Keratinocyte (primary cell): Measurements from ENCODE around the gene OR5D14. TPM values are rescaled to one million over a fixed set of nuclear protein-coding genes. Genes with fewer than 3 reads are reported as not detected.

Source experiments
- DNase-seq: peaks from one replicate; pipeline ENCODE4 v3.0.0-alpha.2; 2011; ENCODE audit warnings: low read depth, missing footprints, low spot score
- FAIRE-seq: peaks from 2 replicates; lab custom pipeline; 2011; peaks lifted over from hg19 to GRCh38; lab: Jason Lieb, UNC
- H2AFZ ChIP-seq: 2 replicates; pipeline ENCODE4 v1.6.0; 2012; ENCODE audit warnings: low read length, control low read depth, inconsistent platforms; ENCODE audit not compliant: control insufficient read depth
- H3K27ac ChIP-seq: 2 replicates; pipeline ENCODE4 v1.5.1; 2011; ENCODE audit warnings: low read length; ENCODE audit not compliant: control insufficient read depth, insufficient read depth
- H3K27me3 ChIP-seq: 3 replicates; pipeline ENCODE4 v1.6.0; 2011; ENCODE audit warnings: low read length; ENCODE audit not compliant: control insufficient read depth, insufficient read depth; ENCODE audit errors: extremely low read depth
- H3K36me3 ChIP-seq, 2 experiments: 2 replicates in 1 of 2; 3 replicates in 1 of 2; pipeline ENCODE4 v1.5.1; 2011; ENCODE audit warnings: low read length in 2 of 2, mild to moderate bottlenecking in 1 of 2; ENCODE audit not compliant: control insufficient read depth in 2 of 2, insufficient read depth in 2 of 2; ENCODE audit errors: extremely low read depth in 1 of 2
- H3K4me1 ChIP-seq: 3 replicates; pipeline ENCODE4 v1.5.1; 2011; ENCODE audit warnings: low read length; ENCODE audit not compliant: control insufficient read depth, insufficient read depth; ENCODE audit errors: extremely low read depth
- H3K4me2 ChIP-seq: 3 replicates; pipeline ENCODE4 v1.6.0; 2011; ENCODE audit warnings: low read depth, low read length; ENCODE audit not compliant: control insufficient read depth, insufficient read depth; ENCODE audit errors: extremely low read depth
- H3K4me3 ChIP-seq, 3 experiments: fragments of 200-600 bp in 1 of 3; sonication (generic) in 1 of 3; 2 replicates in 2 of 3; 3 replicates in 1 of 3; pipeline ENCODE4 v1.5.1; 2011 to 2016; ENCODE audit warnings: low read length in 3 of 3, mild to moderate bottlenecking in 3 of 3, control low read depth in 2 of 3, inconsistent platforms in 1 of 3, low read depth in 1 of 3, mixed read lengths in 1 of 3, mixed run types in 1 of 3, moderate library complexity in 1 of 3; ENCODE audit not compliant: control insufficient read depth in 2 of 3, insufficient read depth in 2 of 3; ENCODE audit errors: extremely low read depth in 1 of 3
- H3K79me2 ChIP-seq: 2 replicates; pipeline ENCODE4 v1.6.0; 2012; ENCODE audit warnings: low read length; ENCODE audit not compliant: control insufficient read depth, insufficient read depth
- H3K9ac ChIP-seq: 3 replicates; pipeline ENCODE4 v1.6.0; 2011; ENCODE audit warnings: low read length; ENCODE audit not compliant: control insufficient read depth, insufficient read depth; ENCODE audit errors: extremely low read depth
- H3K9me1 ChIP-seq: 3 replicates; pipeline ENCODE4 v1.6.0; 2011; ENCODE audit warnings: low read length; ENCODE audit not compliant: control insufficient read depth, insufficient read depth; ENCODE audit errors: extremely low read depth
- H3K9me3 ChIP-seq: 2 replicates; pipeline ENCODE4 v1.5.1; 2012; ENCODE audit warnings: low read depth, low read length; ENCODE audit not compliant: control insufficient read depth
- H4K20me1 ChIP-seq: 3 replicates; pipeline ENCODE4 v1.6.0; 2011; ENCODE audit warnings: low read length; ENCODE audit not compliant: control insufficient read depth, insufficient read depth; ENCODE audit errors: extremely low read depth
- EZH2 ChIP-seq: IDR thresholded peaks from one replicate; pipeline ENCODE4 v1.6.1; 2012; ENCODE audit warnings: inconsistent platforms, mild to moderate bottlenecking, low read length, moderate library complexity
- dilution Hi-C: fragments of 300-500 bp; cut with MboI; formaldehyde crosslinking; loops from one replicate; pipeline ENCODE4 v1.7.0; 2020; ENCODE audit warnings: low sequenced_read_pairs; ENCODE audit not compliant: extremely low pct_ligation_motif_present
- polyA plus RNA-seq, 5 experiments: library from polyadenylated mRNA; depleted of rRNA in 3 of 5; stranded (reverse) in 3 of 5; stranded (forward) in 1 of 5; unstranded in 1 of 5; fragments of >200 nt; gene quantifications; 1 replicate in 1 of 5; 2 replicates in 3 of 5; 3 replicates in 1 of 5; pipeline versions ENCODE4 v1.2.1 to v1.2.3, GENCODE V29; 2011 to 2012; ENCODE audit warnings: missing spikeins in 2 of 5, low read depth in 1 of 5, low replicate concordance in 1 of 5
- TF ChIP-seq, protein P1 (sequence below), 3 experiments: IDR thresholded peaks in 1 of 3; conservative IDR thresholded peaks in 1 of 3; optimal IDR thresholded peaks in 1 of 3; 2 replicates in 2 of 3; 3 replicates in 1 of 3; pipeline versions ENCODE3 to v1.5.1; 2011; ENCODE audit warnings: low read length in 3 of 3, mild to moderate bottlenecking in 3 of 3, moderate library complexity in 2 of 3, control low read depth in 1 of 3, inconsistent platforms in 1 of 3; ENCODE audit not compliant: insufficient read depth in 2 of 3; ENCODE audit errors: extremely low read depth in 1 of 3

Gene OR5D14
- polyA plus RNA-seq, 1 donor (not counting 4 experiments of a cell fraction or from before 2014, with no cell fraction given): not detected

DNA sequence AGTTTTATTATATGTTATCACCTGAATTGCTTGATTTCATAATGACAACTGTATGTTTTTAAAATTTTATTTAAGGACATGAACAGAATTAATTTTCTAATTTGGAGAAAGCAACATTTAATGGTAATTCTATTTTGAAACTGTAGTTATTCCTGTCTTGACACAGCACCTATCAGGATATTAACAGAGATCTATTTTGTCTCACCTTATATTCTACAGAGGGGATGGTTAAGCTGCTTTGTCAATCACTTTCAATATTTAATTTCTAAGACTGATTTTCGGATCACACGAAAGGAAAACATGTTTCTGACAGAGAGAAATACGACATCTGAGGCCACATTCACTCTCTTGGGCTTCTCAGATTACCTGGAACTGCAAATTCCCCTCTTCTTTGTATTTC is 43.1 kb downstream of the OR5D14 start, which contains the start of gene OR5D16:
Gene OR5D16 (plus strand): TSS at position 301 of the 400 bp plus-strand sequence. CDS start 0 bp downstream, at position 301.
- no peaks in the 10 kb centered on the region for H4K20me1 ChIP-seq

More for the DNA sequence above, 43.1 kb downstream of the OR5D14 start, which contains the start of gene OR5D16:
- Histone ChIP-seq H3K9me3 (no peaks in the 10 kb centered on the region), H3K4me2 (no peak within 1 kb of the TSS), H3K36me3 (no peaks in the 10 kb centered on the region), H2AFZ (no peak within 1 kb of the TSS), H3K27me3 (no peaks in the 10 kb centered on the region), H3K27ac (no peak within 1 kb of the TSS), H3K9ac (no peak within 1 kb of the TSS), H3K4me3 (no peak within 1 kb of the TSS), H3K4me1 (no peaks in the 10 kb centered on the region), H3K79me2 (no peaks in the 10 kb centered on the region), H3K9me1 (no peaks in the 10 kb centered on the region)
- dilution Hi-C loops: no loop called here
- DNase-seq (no peak), FAIRE-seq (no peak)
- no peak for TF ChIP-seq EZH2
- TF ChIP-seq, protein P1, sequence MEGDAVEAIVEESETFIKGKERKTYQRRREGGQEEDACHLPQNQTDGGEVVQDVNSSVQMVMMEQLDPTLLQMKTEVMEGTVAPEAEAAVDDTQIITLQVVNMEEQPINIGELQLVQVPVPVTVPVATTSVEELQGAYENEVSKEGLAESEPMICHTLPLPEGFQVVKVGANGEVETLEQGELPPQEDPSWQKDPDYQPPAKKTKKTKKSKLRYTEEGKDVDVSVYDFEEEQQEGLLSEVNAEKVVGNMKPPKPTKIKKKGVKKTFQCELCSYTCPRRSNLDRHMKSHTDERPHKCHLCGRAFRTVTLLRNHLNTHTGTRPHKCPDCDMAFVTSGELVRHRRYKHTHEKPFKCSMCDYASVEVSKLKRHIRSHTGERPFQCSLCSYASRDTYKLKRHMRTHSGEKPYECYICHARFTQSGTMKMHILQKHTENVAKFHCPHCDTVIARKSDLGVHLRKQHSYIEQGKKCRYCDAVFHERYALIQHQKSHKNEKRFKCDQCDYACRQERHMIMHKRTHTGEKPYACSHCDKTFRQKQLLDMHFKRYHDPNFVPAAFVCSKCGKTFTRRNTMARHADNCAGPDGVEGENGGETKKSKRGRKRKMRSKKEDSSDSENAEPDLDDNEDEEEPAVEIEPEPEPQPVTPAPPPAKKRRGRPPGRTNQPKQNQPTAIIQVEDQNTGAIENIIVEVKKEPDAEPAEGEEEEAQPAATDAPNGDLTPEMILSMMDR (optimal IDR thresholded peaks at IDR 0.05 in 1 of 3, IDR thresholded peaks at IDR 0.05 in 1 of 3, conservative IDR thresholded peaks at IDR 0.05 in 1 of 3; ENCODE audit: extremely low read depth in 1 of 3, insufficient read depth in 2 of 3, low read length in 3 of 3): no peak

Other genes starting within 250 kb of the OR5D14 start
- not detected in 3 replicates for gene OR4C15, start 241.1 kb upstream of the OR5D14 start, polyA plus RNA-seq
- gene OR4C16, start 223.4 kb upstream of the OR5D14 start, polyA plus RNA-seq: not detected in 3 replicates
- not detected in 3 replicates for gene OR4C11, start 187.9 kb upstream of the OR5D14 start, polyA plus RNA-seq
- gene OR4P4, start 160.4 kb upstream of the OR5D14 start, polyA plus RNA-seq: not detected in 3 replicates
- not detected in 3 replicates for gene OR4S2, start 147.2 kb upstream of the OR5D14 start, polyA plus RNA-seq
- not detected in 3 replicates for gene OR4C6, start 133.4 kb upstream of the OR5D14 start, polyA plus RNA-seq
- gene OR5D13, start 22.1 kb upstream of the OR5D14 start, polyA plus RNA-seq: not detected in 3 replicates
- gene OR5L1, start 15.8 kb downstream of the OR5D14 start, polyA plus RNA-seq: not detected in 3 replicates
- gene OR5D18, start 24.1 kb downstream of the OR5D14 start, polyA plus RNA-seq: not detected in 3 replicates
- gene OR5L2, start 31.7 kb downstream of the OR5D14 start, polyA plus RNA-seq: not detected in 3 replicates
- not detected in 3 replicates for gene OR5D16, start 43.2 kb downstream of the OR5D14 start, polyA plus RNA-seq
- gene TRIM51, start 87.7 kb downstream of the OR5D14 start, polyA plus RNA-seq: not detected in 3 replicates
- not detected in 3 replicates for gene OR5W2, start 119.0 kb downstream of the OR5D14 start, polyA plus RNA-seq
- gene OR5I1, start 140.8 kb downstream of the OR5D14 start, polyA plus RNA-seq: not detected in 3 replicates
- not detected in 3 replicates for gene OR10AG1, start 174.4 kb downstream of the OR5D14 start, polyA plus RNA-seq
- gene OR5F1, start 199.1 kb downstream of the OR5D14 start, polyA plus RNA-seq: not detected in 3 replicates
- gene OR5AS1, start 232.1 kb downstream of the OR5D14 start, polyA plus RNA-seq: not detected in 3 replicates